ENCODE measurements around the gene PRR4. TPM values are rescaled to one million over a fixed set of nuclear protein-coding genes. Genes with fewer than 3 reads are reported as not detected.

Gene PRR4, protein sequence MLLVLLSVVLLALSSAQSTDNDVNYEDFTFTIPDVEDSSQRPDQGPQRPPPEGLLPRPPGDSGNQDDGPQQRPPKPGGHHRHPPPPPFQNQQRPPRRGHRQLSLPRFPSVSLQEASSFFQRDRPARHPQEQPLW
- 0.52 TPM for total RNA-seq

DNA sequence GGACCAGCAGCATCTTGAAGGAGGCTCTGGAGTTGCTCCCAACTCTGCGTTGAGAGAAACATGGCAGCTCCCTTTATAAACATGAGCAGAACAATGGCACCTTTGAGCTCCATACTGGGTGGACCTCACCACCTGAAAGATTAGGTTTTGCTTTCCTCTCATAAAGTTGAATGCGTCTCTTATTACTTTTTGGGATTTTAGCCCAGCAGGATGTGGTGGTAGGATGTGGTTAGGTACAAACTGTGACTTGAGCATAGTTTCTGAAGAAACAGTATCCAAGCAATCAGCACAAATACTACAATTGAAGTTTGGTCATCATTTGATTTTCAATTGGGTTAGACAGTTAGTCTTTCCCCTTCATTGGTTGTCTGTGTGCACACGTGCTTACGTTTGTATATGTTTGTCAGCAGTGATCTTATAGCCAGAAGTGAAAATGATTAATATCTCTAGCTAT, at the start of gene PRR4:
PRR4 (minus strand) TSS at position 51 of the 454 bp plus-strand sequence; CDS start at position 13, 38 bp downstream.
- no peaks in the 10 kb centered on the region for H3K27me3 ChIP-seq (ENCODE audit: insufficient read depth, low read length)
- H3K4me1 ChIP-seq (ENCODE audit: insufficient read depth, low read length) = no peaks in the 10 kb centered on the region
- H3K9me3 ChIP-seq (ENCODE audit: low read depth, low read length) = no peaks in the 10 kb centered on the region
- H3K4me3 ChIP-seq (ENCODE audit: low read length) = no peak within 1 kb of the TSS

DNA sequence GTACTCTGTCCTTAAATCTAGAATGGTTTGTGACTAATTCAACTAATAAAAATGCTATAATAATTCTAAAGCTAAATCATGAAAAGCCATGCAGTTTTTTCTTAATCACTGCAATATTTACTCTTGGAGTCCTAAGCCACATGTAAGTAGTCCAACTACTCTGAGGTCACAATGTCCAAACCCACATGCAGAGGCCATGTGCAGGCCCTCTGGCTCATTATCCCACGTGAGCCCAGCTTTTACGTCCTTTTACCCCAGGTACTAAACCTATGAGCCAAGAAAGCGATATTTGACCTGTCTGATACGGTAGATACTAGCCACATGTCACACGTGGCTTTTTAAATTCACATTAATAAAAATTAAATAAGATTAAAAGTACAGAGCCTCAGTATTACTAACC, 47.6 kb upstream of the PRR4 start:
- H3K4me3 ChIP-seq (ENCODE audit: low read length) = no peak overlapping the region
- no peaks in the 10 kb centered on the region for H3K27me3 ChIP-seq (ENCODE audit: insufficient read depth, low read length)
- H3K4me1 ChIP-seq (ENCODE audit: insufficient read depth, low read length) = no peaks in the 10 kb centered on the region
- peaks cover 2% of the 10 kb centered on the region for H3K9me3 ChIP-seq (ENCODE audit: low read depth, low read length)

DNA sequence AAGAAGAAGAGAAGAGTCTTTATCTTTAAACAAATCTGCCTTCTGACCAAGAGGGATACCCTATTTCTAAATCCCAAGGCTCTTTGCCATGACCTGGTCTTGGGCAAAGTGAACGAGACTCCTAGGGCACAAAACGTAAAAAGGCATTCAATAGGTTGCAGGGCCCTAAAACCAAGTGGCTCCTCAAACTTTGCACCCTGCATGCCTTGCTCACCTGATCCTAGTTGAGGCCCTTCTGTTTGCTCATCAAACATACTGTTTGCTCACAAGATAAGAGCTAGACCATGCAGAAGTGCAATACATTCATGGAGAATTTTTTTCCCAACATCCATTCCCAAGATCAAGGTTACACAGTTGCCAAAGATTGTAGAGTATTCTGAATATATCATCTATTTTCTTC, 42.7 kb upstream of the PRR4 start:
- H3K27me3 ChIP-seq (ENCODE audit: insufficient read depth, low read length) = no peaks in the 10 kb centered on the region
- no peaks in the 10 kb centered on the region for H3K4me1 ChIP-seq (ENCODE audit: insufficient read depth, low read length)
- no peak overlapping the region for H3K4me3 ChIP-seq (ENCODE audit: low read length)
- no peaks in the 10 kb centered on the region for H3K9me3 ChIP-seq (ENCODE audit: low read depth, low read length)

DNA sequence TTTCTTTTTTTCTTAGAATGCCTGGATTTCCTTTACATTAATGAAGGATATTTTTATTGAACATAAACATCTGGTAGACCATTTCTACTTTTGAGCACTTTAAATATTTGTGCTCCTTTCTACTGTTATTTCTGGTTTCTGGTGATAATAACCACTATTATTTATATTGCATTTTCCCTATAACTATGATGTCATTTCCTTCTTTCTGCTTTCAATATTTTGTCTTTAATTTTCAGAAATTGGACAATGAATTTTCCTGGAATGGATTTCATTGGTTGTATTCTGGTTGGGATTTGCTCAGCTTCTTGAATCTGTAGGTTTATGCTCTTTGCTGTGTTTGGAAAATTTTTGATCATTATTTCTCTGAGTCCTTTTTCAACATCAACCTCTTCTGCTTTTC, 40.0 kb upstream of the PRR4 start:
- Histone ChIP-seq H3K4me3 (ENCODE audit: low read length) (no peak overlapping the region), H3K9me3 (ENCODE audit: low read depth, low read length) (no peaks in the 10 kb centered on the region), H3K4me1 (ENCODE audit: insufficient read depth, low read length) (no peaks in the 10 kb centered on the region), H3K27me3 (ENCODE audit: insufficient read depth, low read length) (no peaks in the 10 kb centered on the region)

DNA sequence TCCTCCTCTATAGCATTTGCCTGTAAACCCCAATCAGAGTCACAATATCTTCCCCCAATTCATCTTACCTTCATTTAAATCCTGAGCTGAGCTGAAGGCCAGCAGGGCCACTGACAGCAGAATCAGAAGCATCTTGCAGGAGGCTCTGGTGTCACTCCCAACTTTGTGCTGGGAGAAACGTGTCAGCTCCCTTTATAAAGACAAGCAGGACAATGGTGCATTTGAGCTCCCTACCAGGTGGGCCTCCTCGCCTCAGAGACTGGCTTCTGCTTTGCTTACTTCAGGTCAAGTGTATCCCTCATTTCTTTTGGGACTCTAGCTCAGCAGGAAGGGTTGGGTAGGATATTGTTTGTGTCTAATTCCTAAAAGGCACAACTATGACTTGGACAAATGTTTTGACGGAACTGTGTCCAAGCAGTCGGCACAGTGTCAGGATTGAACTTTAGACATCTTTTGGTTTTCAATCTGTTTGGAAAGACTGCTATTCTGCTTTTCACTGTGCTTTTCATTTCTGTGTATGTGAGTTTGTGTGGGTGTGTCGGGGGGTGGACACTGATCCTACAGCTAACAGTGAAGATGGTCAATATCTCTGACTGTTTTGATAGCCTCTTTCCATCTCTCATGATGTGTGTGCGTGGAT, 34.9 kb upstream of the PRR4 start, which contains the start of gene PRH1:
PRH1 (minus strand) TSS at position 170 of the 640 bp plus-strand sequence; CDS start at position 132, 38 bp downstream.
- Histone ChIP-seq H3K27me3 (ENCODE audit: insufficient read depth, low read length) (no peaks in the 10 kb centered on the region), H3K4me3 (ENCODE audit: low read length) (no peak within 1 kb of the TSS), H3K9me3 (ENCODE audit: low read depth, low read length) (no peaks in the 10 kb centered on the region), H3K4me1 (ENCODE audit: insufficient read depth, low read length) (no peaks in the 10 kb centered on the region)

DNA sequence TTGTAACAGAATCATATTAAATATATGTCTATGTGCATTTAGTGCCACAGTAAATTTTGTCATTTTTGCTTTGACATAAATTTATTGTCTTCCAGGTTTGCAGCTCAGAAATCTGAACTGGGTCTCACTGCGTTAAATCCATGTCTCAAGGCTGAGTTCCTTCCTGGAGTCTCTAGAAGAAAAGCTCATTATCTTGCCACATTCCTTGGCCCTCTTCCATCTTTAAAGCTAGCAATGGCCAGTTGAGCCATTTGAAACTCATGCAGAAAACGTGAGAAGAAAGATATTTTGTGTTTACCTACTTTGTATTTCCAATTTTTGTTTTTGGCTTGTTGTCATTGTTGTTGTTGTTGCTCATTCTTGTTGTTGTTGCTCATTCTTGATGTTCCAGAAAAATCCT, 24.1 kb upstream of the PRR4 start:
- Histone ChIP-seq H3K4me3 (ENCODE audit: low read length) (no peak overlapping the region), H3K9me3 (ENCODE audit: low read depth, low read length) (peaks cover 6% of the 10 kb centered on the region), H3K27me3 (ENCODE audit: insufficient read depth, low read length) (no peaks in the 10 kb centered on the region), H3K4me1 (ENCODE audit: insufficient read depth, low read length) (no peaks in the 10 kb centered on the region)

DNA sequence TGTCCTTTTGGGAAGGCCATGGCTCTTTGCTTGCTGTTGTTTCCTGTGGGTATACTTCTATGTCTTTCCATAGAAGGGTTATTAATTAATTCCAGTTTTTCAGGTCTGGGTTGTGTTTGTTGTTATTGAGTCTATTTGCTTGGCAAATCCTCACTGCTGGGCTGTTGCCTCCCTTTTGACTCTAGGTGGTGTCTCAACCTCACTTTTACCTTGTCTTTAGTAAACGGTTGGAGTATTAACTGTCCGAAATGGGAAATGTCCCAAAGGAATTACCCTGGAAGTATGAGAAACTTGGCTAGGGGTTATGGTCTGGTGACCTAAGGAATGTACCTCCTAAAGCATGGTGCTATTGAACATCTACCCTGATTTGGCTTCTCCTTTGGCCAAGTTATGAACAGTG, 18.1 kb upstream of the PRR4 start:
- no peaks in the 10 kb centered on the region for H3K4me1 ChIP-seq (ENCODE audit: insufficient read depth, low read length)
- H3K4me3 ChIP-seq (ENCODE audit: low read length) = no peak overlapping the region

DNA sequence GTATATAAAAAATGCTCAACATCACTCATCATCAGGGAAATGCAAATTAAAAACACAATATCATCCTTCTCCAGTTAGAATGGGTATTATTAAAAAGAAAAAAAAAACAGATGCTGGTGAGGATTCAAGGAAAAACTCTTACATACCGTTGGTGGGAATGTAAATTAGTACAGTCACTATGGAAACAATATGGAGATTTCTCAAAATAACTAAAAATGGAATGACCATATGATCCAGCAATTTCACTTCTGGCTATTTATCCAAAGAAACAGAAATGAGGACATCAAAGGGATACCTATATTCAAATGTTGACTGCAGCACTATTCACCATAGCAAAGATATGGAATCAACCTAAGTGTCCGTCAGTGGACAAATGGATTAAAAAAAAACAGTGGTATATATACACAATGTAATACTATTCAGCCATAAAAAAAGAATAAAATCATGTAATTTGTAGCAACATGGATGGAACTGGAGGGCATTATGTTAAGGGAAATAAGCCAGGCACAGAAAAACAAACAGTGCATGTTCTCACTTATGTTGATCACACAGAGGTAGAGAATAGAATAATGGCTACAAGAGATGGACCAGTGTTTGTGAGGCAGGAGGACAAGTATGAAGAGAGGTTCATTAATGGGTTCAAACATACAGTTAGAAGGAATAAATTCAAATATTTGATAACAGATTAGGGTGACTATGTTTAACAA, 14.4 kb upstream of the PRR4 start:
- Histone ChIP-seq H3K27me3 (ENCODE audit: insufficient read depth, low read length) (no peaks in the 10 kb centered on the region), H3K4me3 (ENCODE audit: low read length) (no peak overlapping the region), H3K9me3 (ENCODE audit: low read depth, low read length) (peaks cover 36% of the 10 kb centered on the region), H3K4me1 (ENCODE audit: insufficient read depth, low read length) (no peaks in the 10 kb centered on the region)

More for the DNA sequence above, 18.1 kb upstream of the PRR4 start:
- no peaks in the 10 kb centered on the region for H3K27me3 ChIP-seq (ENCODE audit: insufficient read depth, low read length)
- H3K9me3 ChIP-seq (ENCODE audit: low read depth, low read length) = peaks cover 20% of the 10 kb centered on the region

DNA sequence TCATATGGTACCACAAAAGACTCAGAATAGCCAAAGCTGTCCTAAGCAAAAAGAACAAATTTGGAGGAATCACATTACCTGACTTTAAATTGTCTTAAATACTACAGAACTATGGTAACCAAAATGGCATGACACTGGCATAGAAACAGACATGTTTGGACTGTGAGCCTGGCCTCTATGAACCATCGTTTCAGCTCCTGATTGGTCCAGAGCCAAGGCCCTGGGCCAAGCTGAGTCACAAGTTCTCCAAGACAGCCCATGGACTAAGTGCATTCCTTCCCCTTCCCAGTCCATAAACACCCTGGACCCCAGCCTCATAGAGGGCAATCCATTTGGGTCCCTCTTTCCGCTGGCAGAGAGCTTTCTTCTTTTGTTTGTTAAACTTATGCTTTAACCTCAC, 12.1 kb upstream of the PRR4 start:
- Histone ChIP-seq H3K27me3 (ENCODE audit: insufficient read depth, low read length) (no peaks in the 10 kb centered on the region), H3K4me1 (ENCODE audit: insufficient read depth, low read length) (no peaks in the 10 kb centered on the region), H3K9me3 (ENCODE audit: low read depth, low read length) (peaks cover 57% of the 10 kb centered on the region), H3K4me3 (ENCODE audit: low read length) (no peak overlapping the region)

DNA sequence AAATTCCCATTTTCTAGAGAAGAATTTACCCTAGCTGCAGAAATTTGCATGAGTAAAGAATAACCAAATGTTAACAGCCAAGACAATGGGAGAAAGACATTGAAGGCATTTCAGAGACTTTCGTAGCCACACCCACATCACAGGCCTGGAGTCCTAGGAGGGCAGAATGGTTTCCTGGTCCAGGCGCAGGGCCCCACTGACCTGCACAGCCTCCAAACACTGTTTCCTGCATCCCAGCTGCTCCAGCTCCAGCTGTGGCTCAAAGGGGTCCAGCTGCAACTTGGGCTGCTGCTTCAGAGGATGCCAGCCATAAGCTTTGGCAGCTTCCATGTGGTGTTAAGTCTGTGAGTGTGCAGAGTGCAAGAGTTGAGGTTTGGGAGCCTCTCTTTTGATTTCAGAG, 6.5 kb upstream of the PRR4 start:
- no peaks in the 10 kb centered on the region for H3K27me3 ChIP-seq (ENCODE audit: insufficient read depth, low read length)
- peaks cover 30% of the 10 kb centered on the region for H3K9me3 ChIP-seq (ENCODE audit: low read depth, low read length)
- H3K4me3 ChIP-seq (ENCODE audit: low read length) = no peak overlapping the region
- H3K4me1 ChIP-seq (ENCODE audit: insufficient read depth, low read length) = no peaks in the 10 kb centered on the region

DNA sequence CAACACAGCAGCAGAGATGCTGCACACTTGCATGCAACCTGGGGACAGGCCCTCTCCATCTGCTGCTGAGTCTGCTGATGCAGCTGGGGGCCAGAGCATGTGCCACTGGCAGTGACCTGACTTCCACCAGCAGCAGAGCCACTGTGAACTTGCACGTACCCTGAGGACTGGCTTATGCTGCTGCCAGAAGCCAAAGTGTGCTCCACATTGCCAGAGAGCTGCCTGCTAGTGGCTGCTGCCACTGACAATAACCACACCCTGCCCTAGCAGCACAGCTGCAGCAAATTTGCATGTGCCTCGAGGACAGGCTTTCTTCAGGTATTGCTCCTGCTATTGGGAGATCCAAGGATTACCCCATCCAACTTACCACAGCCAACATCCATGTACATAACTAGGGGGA, 4.5 kb upstream of the PRR4 start:
- peaks cover 21% of the 10 kb centered on the region for H3K9me3 ChIP-seq (ENCODE audit: low read depth, low read length)
- H3K4me3 ChIP-seq (ENCODE audit: low read length) = no peak overlapping the region
- no peaks in the 10 kb centered on the region for H3K27me3 ChIP-seq (ENCODE audit: insufficient read depth, low read length)
- H3K4me1 ChIP-seq (ENCODE audit: insufficient read depth, low read length) = no peaks in the 10 kb centered on the region

DNA sequence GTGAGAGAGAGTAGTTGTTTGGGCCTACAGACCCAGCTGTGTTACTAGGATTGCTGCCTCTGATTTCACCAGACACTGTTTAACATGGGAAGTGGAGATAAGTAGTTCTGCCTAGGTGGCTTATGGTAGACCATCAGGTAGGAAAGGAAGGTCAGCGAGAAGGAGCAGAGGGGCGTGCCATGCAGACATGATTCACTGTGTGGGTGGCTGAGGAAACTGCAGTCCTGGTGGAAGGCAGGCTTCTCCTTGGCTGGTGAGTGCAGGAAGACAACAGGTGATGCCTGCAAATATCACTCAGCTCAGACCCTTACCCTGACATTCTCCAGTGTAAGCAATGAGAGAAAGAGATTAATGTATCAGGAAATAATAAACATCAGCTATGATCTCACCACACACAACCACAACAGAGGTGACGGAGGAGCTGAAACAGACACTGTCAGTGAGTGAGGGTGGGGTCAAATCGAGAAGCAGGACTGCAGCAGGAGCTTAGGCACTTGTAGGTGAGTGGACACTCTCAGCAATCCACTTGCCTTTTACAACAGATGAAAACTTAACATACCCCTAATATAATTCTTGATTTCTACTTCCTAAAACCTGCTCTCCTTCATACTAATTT, 2.1 kb upstream of the PRR4 start:
- no peaks in the 10 kb centered on the region for H3K4me1 ChIP-seq (ENCODE audit: insufficient read depth, low read length)
- H3K27me3 ChIP-seq (ENCODE audit: insufficient read depth, low read length) = no peaks in the 10 kb centered on the region
- H3K4me3 ChIP-seq (ENCODE audit: low read length) = no peak overlapping the region
- no peaks in the 10 kb centered on the region for H3K9me3 ChIP-seq (ENCODE audit: low read depth, low read length)

DNA sequence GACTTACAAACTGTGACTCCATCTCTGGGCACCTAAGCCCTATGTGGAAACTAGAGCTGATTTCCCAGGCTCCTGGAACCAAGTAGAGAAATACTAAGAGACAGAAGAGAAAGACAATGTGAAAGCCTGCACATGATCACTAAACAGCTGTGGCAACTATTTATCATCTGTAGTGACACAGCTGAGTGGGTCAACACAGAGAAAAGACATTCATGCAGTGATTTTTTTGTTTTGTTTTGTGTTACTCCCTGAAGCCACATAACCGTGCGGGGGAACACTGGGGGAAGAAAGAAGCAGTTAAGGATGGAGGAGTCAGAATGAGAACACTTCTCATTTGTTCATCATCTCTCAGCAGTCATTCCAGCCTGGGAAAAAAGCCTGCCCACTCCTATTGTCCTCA, 1.5 kb downstream of the PRR4 start:
- no peaks in the 10 kb centered on the region for H3K4me1 ChIP-seq (ENCODE audit: insufficient read depth, low read length)
- no peaks in the 10 kb centered on the region for H3K9me3 ChIP-seq (ENCODE audit: low read depth, low read length)
- H3K4me3 ChIP-seq (ENCODE audit: low read length) = no peak overlapping the region
- H3K27me3 ChIP-seq (ENCODE audit: insufficient read depth, low read length) = no peaks in the 10 kb centered on the region

DNA sequence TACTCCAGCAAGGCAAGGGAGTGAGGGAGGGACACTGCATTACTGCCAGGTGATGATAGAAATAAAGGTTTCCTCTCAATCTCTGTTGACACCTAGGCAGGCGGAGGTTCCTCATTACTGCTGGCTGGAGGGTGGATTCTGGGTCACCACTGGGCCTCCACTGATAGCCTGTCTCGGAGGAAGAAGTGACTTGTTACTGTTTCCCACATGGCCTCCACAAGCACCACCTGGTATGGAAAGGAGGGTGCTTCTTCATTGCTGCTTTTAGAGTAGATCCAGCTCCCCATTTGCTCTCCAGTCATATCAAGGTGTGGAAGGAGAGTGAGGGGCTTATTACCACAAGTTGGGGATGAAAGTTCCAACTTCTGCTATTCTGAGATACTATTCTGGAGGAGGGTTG, 6.4 kb downstream of the PRR4 start:
- Histone ChIP-seq H3K9me3 (ENCODE audit: low read depth, low read length) (no peaks in the 10 kb centered on the region), H3K4me1 (ENCODE audit: insufficient read depth, low read length) (no peaks in the 10 kb centered on the region), H3K4me3 (ENCODE audit: low read length) (no peak overlapping the region), H3K27me3 (ENCODE audit: insufficient read depth, low read length) (no peaks in the 10 kb centered on the region)

DNA sequence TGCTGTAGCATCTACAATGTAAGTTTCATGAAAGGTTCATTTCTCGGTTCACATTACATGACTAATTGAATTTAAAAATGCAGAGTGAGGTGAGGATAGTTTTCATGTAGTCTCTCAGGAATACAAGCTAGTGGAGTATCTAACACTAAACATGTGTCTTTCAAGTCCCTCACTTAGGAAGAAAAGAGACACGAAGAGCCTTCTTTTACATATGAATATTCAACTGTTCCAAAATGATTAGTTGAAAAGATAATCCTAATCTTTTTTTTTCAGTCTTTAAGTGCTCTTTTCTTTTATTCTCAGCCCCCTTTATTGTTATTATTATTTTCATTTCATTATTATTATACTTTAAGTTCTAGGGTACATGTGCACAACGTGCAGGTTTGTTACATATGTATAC, 10.8 kb downstream of the PRR4 start:
- Histone ChIP-seq H3K4me1 (ENCODE audit: insufficient read depth, low read length) (no peaks in the 10 kb centered on the region), H3K9me3 (ENCODE audit: low read depth, low read length) (no peaks in the 10 kb centered on the region), H3K27me3 (ENCODE audit: insufficient read depth, low read length) (no peaks in the 10 kb centered on the region), H3K4me3 (ENCODE audit: low read length) (no peak overlapping the region)

All from mononuclear cell (primary cell).